ENCODE data around the gene FAM216B.

FAM216B gene

GRCh38 chr13:42781352-42781751, at the start of gene FAM216B:
Gene FAM216B, plus strand, starts transcription at chr13:42781584. Its CDS starts 2,484 bp downstream, at chr13:42784068.
- no peak for DNase-seq
- in situ Hi-C loops (cut with HindIII; ENCODE audit: low pct_ligation_motif_present, low pct_unique_long_range_greater_than_20kb, low sequenced_read_pairs), result no loop called here

DNA sequence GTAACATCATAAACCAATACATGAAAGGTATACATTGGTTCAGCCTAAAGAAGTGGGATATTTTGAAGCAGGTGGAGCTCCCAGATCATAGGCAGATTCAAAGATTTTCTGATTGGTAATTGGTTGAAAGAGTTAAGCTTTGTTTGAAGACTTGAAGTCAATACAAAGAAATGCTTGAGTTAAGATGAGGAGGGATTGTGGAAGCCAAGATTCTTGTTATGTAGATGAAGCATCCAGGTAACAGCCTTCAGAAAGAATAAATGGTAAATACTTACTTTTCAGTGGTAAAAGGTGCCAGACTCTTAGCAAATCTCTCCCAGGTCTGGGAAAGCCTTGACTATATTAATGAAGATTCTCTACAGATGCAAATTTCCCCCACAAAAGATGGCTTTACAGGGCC, 49.3 kb upstream of the FAM216B start:
- no peak for DNase-seq
- in situ Hi-C loops (cut with HindIII; ENCODE audit: low pct_ligation_motif_present, low pct_unique_long_range_greater_than_20kb, low sequenced_read_pairs), result no loop called here

- in situ Hi-C loops (cut with HindIII; ENCODE audit: low pct_ligation_motif_present, low pct_unique_long_range_greater_than_20kb, low sequenced_read_pairs), result no loop called here
- DNase-seq, result no peak
Measured at GRCh38 chr13:42733046-42733445, 48.3 kb upstream of the FAM216B start.

DNA sequence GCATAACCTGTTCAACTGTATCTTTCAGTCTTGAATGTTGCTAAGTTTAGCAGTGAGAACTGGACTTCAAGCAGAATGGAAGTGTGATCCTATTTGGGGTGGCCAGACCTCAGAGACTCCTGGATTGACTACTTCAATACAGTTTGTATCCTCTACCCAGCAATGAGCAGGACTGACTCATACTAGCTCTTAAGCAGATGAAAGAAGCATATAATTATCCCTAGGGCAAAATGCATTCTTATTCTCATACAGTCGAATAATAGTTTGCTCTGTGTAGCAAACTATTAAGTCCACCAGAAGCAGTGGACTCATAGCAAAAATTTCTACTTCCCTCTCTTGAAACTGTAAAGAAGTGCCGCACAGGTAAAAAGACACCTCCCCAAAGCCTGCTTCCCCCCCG, 46.4 kb upstream of the FAM216B start:
- in situ Hi-C loops (cut with HindIII; ENCODE audit: low pct_ligation_motif_present, low pct_unique_long_range_greater_than_20kb, low sequenced_read_pairs), result no loop called here

GRCh38 chr13:42740753-42741152, 40.6 kb upstream of the FAM216B start:
- in situ Hi-C loops (cut with HindIII; ENCODE audit: low pct_ligation_motif_present, low pct_unique_long_range_greater_than_20kb, low sequenced_read_pairs), result no loop called here
- peak; percentile 2 for DNase-seq

More for the DNA sequence above, 46.4 kb upstream of the FAM216B start:
- DNase-seq, result no peak

GRCh38 chr13:42741914-42742313, 39.5 kb upstream of the FAM216B start:
- DNase-seq, result no peak
- in situ Hi-C loops (cut with HindIII; ENCODE audit: low pct_ligation_motif_present, low pct_unique_long_range_greater_than_20kb, low sequenced_read_pairs), result no loop called here

GRCh38 chr13:42745655-42746054, 35.7 kb upstream of the FAM216B start:
- no peak for DNase-seq
- in situ Hi-C loops (cut with HindIII; ENCODE audit: low pct_ligation_motif_present, low pct_unique_long_range_greater_than_20kb, low sequenced_read_pairs), result no loop called here

DNA sequence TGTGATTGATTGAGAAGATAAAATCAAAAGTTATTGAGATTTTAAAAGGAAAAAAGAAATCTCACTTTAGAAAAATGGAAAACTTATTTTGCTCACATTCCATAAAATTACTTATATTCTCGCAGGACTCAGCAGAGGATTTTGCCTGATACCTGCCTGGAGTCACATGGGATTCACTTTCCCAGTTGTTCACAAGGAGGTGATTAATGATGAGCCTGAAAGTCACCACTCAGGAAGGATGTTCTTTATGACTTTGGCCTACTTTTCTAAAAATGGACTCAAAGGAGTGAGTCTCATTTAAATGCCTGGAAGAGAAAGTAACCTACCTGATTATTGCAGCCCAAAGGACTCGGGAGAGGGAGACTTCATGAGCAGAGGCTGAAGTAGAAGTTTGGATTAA, 34.5 kb upstream of the FAM216B start:
- DNase-seq, result no peak

DNA sequence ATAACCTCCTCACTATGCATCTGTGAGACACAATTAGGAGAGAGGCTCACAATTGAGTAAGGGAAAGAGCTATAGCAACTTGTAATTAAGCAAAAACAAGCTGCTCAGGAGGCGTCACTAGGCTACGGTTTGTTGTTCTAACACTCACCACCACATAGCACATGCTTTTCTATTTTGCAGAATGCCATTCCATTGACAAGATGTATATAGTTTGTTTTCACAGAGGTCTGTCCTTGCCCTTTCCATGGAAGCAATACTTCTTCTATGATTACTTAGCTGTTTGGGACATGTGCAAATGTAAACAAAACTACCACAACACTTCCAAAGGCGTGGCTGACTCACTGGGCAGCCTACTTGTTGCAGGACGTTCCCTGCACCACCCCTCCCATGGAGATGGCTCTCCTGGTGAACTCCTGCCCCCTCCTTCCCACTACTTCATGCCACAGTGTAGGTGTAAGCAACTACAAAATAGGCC, 33.9 kb upstream of the FAM216B start:
- DNase-seq, result no peak
- in situ Hi-C loops (cut with HindIII; ENCODE audit: low pct_ligation_motif_present, low pct_unique_long_range_greater_than_20kb, low sequenced_read_pairs), result no loop called here

More for the DNA sequence above, 34.5 kb upstream of the FAM216B start:
- in situ Hi-C loops (cut with HindIII; ENCODE audit: low pct_ligation_motif_present, low pct_unique_long_range_greater_than_20kb, low sequenced_read_pairs), result no loop called here

- no peak for DNase-seq
- in situ Hi-C loops (cut with HindIII; ENCODE audit: low pct_ligation_motif_present, low pct_unique_long_range_greater_than_20kb, low sequenced_read_pairs), result no loop called here
Measured at GRCh38 chr13:42750794-42751193, 30.6 kb upstream of the FAM216B start.

GRCh38 chr13:42751693-42752092, 29.7 kb upstream of the FAM216B start:
- DNase-seq, result no peak
- in situ Hi-C loops (cut with HindIII; ENCODE audit: low pct_ligation_motif_present, low pct_unique_long_range_greater_than_20kb, low sequenced_read_pairs), result no loop called here

DNA sequence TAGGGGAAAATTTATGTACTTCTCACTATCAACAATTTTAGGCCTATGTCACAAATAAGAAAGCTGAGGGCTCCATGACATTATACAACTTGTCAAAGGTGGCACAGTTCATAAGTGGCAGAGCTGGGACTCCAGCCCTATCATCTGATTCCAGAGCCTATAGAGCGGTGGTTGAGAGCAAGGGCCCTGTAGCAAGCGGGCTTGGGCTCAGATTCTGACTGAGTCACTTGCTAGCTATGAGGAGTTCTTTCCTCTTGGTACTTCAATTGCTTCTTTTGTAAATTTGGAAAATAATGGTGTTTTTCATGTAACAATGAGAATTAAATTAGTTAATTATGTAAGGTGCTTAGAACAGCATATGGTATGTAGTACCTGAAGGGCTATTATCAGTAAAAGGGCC, 28.7 kb upstream of the FAM216B start:
- DNase-seq, result no peak
- in situ Hi-C loops (cut with HindIII; ENCODE audit: low pct_ligation_motif_present, low pct_unique_long_range_greater_than_20kb, low sequenced_read_pairs), result no loop called here

DNA sequence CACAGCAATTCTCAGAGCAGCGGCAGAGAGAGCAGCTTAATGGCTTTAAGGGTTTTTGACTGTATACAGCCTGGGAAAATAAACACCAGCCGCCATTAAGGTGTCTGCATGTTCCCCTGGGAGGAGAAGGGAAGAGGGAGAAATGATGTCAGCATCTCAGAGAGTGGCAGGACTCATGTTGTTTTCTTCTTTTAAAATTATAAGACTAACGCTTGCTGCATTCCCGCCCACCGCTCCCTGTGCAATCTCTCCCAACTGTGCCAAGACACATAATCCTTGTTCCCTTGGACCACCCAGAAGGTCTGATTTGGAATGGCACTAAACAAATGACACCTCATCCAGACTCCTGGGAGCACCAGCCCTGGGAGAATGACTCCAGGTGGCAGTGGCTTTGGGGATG, 27.7 kb upstream of the FAM216B start:
- DNase-seq, result no peak

DNA sequence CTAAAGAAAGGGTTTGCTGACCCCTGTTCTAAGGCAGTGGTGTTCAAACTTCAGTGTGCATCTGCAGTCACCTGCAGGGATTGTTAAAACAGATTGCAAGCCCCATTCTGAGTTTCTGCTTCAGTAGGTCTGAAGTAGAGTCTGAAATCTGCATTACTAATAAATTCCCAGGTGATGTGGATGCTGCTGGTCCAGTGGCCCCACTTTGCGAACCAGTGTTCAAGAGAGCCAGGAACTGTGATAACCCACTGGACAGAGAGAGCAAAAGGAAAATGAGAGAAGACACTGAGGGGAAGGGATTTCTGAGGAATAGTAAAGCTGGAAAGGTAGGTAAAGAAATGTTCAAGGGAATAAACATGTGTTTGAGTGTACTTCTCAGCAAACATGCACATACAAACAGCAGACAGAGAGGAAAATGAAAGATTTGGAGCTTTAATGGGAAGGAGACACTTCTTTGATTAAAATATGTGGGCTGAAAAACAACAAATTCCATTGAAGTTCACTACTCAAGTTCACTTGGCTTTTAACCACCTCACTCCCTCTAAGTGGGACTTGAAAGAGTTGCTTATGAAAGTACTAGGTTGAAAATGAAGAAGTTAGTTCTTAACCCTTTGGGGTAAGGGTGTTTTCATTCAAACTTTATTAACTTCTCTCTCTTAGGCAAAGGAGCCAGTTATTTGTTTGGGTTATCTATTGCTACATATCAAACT, 26.4 kb upstream of the FAM216B start:
- no peak for DNase-seq
- in situ Hi-C loops (cut with HindIII; ENCODE audit: low pct_ligation_motif_present, low pct_unique_long_range_greater_than_20kb, low sequenced_read_pairs), result no loop called here

More for the DNA sequence above, 27.7 kb upstream of the FAM216B start:
- in situ Hi-C loops (cut with HindIII; ENCODE audit: low pct_ligation_motif_present, low pct_unique_long_range_greater_than_20kb, low sequenced_read_pairs), result no loop called here

DNA sequence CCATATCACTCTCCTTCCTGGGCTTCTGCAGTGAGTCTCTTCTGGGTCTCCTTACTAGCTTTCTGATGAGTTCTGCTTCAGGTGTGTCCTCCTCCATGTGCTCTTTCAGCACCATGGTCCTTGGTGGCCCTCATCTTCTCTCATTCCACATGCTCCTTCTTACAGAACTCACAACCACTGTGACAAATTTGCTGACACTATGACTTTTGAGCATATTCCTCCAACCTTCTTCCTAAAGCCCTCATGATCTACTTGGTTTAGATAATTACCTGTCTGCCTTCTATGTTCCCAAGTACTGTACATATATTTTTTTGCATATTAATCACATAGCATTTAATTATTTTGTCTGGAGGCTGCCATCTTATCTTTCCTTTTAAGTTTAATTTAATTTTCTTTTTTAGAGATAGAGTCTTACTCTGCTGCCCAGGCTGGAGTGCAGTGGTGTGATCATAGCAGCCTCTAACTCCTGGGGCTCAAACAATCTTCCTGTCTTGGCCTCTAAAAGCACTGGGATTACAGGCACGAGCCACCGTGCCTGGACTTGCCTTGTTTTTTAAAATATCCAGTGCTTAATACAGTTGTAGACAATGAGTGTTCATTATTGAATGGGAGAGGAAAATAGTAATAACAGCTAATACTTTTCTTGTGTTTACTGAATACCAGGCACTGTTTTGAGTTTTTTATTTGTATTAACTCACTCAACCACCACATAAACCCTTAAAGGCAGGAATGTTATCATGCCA, 23.5 kb upstream of the FAM216B start:
- no peak for DNase-seq
- in situ Hi-C loops (cut with HindIII; ENCODE audit: low pct_ligation_motif_present, low pct_unique_long_range_greater_than_20kb, low sequenced_read_pairs), result no loop called here

DNA sequence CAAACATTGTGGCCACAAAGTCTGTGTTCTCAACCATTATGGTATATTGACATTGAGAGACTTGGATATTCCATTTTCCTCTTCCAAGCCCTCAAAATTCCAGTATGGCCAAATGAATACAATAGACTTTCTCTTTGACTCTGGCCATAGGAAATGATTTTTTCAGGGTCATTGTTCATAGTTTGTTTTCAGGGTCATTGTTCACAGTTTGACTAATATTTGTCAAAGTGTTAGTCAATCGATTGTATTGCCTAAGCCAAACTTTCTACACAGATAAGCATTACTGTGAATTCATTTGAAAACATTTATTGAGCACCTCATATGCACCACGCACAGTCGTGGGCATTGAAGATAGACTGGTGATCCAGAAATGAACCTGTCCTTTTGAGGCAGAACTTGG, 22.9 kb upstream of the FAM216B start:
- in situ Hi-C loops (cut with HindIII; ENCODE audit: low pct_ligation_motif_present, low pct_unique_long_range_greater_than_20kb, low sequenced_read_pairs), result no loop called here
- DNase-seq, result no peak

DNA sequence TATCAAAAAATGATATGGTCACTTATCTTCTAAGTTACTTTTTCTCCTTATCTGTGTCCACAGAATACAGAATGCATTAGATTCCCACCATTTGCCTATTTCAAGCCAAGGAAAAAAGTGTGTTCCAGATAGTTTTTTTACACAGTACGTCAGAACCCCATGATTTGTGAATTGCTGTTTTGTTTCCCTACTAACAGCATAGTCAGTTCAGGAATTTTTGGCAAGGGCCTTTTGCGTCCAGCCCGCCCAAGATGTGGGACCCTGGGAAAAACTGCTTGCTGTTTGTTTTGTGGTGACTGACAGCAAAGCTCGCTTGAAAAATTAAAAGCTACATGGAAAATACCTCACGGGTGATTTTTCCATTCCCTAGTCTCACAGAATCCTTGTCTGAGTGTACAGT, 20.4 kb upstream of the FAM216B start:
- in situ Hi-C loops (cut with HindIII; ENCODE audit: low pct_ligation_motif_present, low pct_unique_long_range_greater_than_20kb, low sequenced_read_pairs), result no loop called here
- DNase-seq, result no peak

- DNase-seq, result no peak
- in situ Hi-C loops (cut with HindIII; ENCODE audit: low pct_ligation_motif_present, low pct_unique_long_range_greater_than_20kb, low sequenced_read_pairs), result no loop called here
Measured at GRCh38 chr13:42762251-42762650, 19.1 kb upstream of the FAM216B start.

DNA sequence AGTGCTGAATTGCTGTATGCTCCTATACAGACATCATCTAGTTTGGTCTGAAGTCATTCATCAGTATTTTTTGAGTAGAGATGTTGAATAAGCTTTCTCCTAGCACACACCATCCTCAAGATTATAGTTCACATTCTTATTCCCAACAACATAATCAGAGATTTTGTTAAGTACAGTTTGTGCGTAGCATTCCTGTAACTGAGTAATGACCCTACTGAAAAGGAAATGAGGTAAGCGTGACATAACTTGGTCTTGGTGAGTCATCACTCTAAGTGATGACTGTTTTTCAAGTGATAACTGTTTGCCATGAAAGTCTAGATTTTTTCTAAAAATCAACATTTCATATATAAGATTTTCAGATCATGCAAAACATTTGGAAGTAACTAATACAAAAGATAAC, 18.5 kb upstream of the FAM216B start:
- in situ Hi-C loops (cut with HindIII; ENCODE audit: low pct_ligation_motif_present, low pct_unique_long_range_greater_than_20kb, low sequenced_read_pairs), result no loop called here
- peak; percentile 1 for DNase-seq

GRCh38 chr13:42766016-42766415, 15.4 kb upstream of the FAM216B start:
- DNase-seq, result no peak
- in situ Hi-C loops (cut with HindIII; ENCODE audit: low pct_ligation_motif_present, low pct_unique_long_range_greater_than_20kb, low sequenced_read_pairs), result no loop called here
